Astrocyte (in vitro differentiated cells and primary cell): ENCODE measurements around the gene TCF7L2.

Source experiments
- EZH2 ChIP-seq: IDR thresholded peaks from 2 replicates; pipeline ENCODE4 v1.6.1; 2012; ENCODE audit warnings: mild to moderate bottlenecking, low read length, inconsistent platforms; ENCODE audit not compliant: insufficient read depth
- TF ChIP-seq, protein P1 (sequence below): IDR thresholded peaks from 2 replicates; pipeline ENCODE4 v1.5.1; 2011; ENCODE audit warnings: low read depth, mild to moderate bottlenecking, inconsistent platforms, low read length, moderate library complexity; ENCODE audit not compliant: insufficient read depth

GRCh38 chr10:113161066-113161465, 211.0 kb downstream of the TCF7L2 start:
- TF ChIP-seq, protein P1, sequence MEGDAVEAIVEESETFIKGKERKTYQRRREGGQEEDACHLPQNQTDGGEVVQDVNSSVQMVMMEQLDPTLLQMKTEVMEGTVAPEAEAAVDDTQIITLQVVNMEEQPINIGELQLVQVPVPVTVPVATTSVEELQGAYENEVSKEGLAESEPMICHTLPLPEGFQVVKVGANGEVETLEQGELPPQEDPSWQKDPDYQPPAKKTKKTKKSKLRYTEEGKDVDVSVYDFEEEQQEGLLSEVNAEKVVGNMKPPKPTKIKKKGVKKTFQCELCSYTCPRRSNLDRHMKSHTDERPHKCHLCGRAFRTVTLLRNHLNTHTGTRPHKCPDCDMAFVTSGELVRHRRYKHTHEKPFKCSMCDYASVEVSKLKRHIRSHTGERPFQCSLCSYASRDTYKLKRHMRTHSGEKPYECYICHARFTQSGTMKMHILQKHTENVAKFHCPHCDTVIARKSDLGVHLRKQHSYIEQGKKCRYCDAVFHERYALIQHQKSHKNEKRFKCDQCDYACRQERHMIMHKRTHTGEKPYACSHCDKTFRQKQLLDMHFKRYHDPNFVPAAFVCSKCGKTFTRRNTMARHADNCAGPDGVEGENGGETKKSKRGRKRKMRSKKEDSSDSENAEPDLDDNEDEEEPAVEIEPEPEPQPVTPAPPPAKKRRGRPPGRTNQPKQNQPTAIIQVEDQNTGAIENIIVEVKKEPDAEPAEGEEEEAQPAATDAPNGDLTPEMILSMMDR = no peak
- no peak for TF ChIP-seq EZH2
